GM12872 (cell line): Measurements from ENCODE around the gene RTKN.

Source experiments
- TF ChIP-seq, protein P1 (sequence below): IDR thresholded peaks from 3 replicates; pipeline ENCODE4 v1.5.1; 2011; ENCODE audit warnings: low read depth, mild to moderate bottlenecking, low read length, moderate library complexity; ENCODE audit not compliant: insufficient read depth

RTKN gene

DNA sequence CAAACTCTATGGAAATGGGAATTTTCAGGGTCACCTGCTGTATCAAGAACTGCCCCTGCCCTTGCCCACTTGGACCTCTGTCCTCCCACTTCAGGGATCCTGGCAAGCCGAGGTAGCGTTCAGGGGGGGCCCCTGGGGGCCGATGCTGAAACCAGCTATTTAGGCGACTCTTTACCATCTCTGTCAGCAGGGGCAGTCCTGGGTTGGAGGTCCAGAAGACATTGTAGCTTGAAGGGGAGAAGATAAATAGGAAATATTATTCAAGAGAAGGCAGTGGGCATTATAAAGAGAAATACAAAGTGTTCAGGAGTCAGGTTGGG lies 21.0 kb upstream of the RTKN start:
- TF ChIP-seq, protein P1, sequence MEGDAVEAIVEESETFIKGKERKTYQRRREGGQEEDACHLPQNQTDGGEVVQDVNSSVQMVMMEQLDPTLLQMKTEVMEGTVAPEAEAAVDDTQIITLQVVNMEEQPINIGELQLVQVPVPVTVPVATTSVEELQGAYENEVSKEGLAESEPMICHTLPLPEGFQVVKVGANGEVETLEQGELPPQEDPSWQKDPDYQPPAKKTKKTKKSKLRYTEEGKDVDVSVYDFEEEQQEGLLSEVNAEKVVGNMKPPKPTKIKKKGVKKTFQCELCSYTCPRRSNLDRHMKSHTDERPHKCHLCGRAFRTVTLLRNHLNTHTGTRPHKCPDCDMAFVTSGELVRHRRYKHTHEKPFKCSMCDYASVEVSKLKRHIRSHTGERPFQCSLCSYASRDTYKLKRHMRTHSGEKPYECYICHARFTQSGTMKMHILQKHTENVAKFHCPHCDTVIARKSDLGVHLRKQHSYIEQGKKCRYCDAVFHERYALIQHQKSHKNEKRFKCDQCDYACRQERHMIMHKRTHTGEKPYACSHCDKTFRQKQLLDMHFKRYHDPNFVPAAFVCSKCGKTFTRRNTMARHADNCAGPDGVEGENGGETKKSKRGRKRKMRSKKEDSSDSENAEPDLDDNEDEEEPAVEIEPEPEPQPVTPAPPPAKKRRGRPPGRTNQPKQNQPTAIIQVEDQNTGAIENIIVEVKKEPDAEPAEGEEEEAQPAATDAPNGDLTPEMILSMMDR: no peak

DNA sequence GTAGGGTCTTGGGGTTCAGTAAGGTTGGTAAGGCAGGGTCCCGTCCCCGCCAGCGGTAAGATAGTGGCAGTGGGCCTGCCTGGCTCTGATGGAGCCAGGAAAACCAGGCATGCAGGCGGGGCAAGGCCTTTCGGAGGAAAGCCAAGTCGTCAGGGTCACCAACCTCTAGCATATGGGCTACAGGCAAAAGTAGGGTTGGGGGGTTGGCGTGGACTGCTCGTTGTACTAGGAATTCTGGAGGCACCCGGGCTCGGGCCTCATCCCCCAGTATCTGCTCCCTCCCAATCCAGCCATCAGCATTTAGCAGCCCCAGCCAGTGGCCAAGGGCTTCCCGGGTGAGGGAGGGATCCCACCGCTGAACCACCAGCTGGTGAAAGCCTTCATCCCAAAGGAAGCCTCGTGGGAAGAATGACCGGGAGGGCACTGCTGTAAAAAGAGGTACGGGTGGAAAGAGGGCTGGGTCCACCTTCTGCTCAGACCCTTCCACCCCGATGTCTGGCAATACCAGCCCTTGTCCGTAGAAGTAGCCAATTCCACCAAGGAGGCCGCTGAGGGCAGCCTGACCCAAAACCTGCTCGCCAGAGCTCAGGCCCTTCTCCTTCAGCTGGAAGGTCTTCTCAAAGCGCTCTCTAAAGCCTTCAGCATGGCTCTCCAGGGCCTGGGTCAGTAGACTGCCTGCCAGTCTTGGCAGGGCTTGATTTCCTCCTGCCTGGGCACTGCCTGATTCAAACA lies 20.5 kb upstream of the RTKN start:
- TF ChIP-seq, protein P1: no peak

DNA sequence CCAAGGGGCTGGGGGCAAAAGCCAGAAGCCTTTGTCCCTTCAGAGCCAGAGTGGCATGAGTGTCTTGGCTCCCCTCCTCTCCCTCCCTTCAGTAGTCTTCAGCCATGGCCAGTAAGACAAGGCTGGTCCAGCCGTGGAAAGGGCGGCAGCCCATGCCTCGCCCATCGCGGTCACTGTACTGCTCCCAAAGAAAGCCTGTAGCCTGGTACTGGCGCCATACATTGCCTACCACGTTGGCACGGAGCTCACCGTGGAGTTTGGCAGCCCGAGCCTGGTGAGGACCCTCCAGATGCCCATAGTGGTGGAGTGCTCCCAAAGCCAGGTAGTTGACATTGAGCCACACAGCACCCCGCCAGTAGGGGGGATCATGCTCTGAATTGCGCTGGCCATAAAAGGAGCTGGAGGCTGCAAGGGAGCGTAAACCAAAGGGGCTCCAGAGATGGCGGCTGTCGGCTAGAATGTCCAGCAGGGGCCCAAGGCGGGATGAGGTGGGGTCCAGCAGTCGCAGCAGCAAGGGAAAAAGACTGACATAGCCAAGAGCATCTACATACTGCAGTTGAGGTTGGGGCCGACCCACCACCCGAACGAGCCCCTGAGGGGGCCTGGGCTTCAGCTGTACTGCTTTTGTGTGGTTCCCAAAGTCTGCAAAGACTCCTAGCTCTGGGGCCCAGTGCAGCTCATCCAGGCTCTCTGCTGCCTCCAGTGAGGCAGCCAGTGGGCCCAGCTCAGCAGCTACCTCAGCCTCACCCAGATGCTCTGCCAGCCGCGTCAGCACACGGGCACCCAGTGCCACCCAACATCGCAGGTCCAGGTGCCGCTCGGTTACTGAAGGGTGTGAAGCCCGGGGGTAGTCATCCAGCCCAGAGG lies 19.7 kb upstream of the RTKN start:
- TF ChIP-seq, protein P1: peak; percentile 43

DNA sequence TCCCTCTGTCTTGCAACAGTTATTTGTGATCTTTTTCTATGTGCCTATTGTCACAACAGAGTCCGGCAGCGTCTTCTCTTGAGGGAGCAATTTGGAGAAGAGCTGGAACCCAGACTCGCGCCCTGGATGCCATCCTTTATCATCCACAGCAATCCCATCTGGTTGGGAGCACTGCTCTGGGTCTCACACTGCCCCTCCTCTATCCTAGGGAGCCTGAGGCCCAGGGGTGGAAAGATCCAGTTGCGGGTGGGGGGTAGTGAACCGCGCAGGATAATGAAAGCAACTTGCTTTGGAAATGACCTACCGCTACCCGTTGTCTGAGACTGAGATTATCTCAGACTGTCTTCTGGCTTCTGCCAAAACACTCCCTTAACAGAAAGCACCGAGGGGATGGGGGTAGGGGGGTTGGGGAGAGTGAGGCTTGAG lies 17.2 kb upstream of the RTKN start:
- TF ChIP-seq, protein P1: no peak

DNA sequence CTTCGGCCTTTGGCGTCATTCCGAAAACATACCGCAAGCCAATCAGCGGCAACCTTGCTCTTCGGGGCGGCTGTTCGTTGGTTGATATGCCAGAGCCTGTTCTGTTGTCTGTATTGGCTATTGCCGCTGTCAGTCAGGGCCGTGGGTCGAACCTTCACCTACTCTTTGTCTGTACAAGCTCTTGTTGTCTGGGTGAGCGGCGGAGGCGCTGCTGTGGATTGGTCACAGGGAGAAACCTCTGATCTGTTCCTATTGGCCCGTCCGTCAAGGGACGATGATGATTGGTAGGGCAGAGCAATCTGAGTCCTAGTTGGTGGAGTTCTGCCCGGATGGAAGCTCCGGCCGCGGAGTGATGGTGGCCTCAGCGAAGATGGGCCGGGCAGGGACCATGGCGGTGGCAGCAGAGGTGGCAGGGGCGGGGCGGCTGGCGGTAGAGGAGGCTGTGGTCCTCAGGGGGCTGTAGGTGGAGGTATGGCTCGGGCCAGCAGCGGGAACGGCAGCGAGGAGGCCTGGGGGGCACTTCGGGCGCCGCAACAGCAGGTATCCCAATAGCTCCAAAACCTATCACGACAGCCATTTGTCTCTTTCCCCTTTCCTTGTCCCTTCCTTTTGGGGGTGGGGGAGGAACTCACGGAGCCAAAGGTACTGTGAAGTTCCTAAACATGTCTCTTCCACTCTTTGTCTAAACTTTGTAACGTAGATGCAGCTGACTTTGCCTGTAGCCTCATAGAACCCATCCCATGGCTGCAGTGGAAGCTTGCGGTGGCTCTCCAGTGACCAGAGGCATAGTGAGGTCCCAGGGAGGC lies 16.6 kb upstream of the RTKN start, which contains the start of gene WBP1:
TSS of gene WBP1 (plus strand) at position 307 of the 806 bp plus-strand sequence. CDS start at position 472, 165 bp downstream.
- TF ChIP-seq, protein P1: no peak

DNA sequence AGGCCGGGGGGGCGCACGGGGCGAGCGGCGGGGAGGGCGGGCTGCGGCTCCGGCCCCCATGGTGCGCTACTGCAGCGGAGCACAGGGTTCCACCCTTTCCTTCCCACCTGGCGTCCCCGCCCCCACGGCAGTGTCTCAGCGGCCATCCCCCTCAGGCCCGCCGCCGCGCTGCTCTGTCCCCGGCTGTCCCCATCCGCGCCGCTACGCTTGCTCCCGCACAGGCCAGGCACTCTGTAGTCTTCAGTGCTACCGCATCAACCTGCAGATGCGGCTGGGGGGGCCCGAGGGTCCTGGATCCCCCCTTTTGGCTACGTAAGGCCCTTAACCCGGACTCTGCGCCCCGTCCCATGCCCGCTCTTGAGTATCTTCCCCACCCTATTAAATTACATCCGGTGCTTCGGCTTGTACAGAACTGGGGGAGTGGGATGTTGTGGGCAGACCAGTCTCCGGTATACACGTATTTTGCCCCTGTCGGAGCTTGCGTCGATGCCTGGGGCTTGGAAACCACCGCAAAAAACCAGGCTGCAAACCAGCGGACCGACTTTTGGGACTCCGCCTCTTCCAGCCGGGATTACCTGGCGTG lies 15.9 kb upstream of the RTKN start:
- TF ChIP-seq, protein P1: no peak
